PC-9 (cell line): ENCODE results near the gene CHST3.

Experiments used
- CTCF ChIP-seq: fragments of 200-600 bp; sonication (generic); conservative IDR thresholded peaks from 2 replicates; pipeline ENCODE4 v1.6.1; 2017; ENCODE audit warnings: mixed run types, antibody characterized with exemption, mild to moderate bottlenecking, moderate library complexity
- EZH2 ChIP-seq: fragments of 200-600 bp; sonication (generic); IDR thresholded peaks from 2 replicates; pipeline ENCODE4 v1.8.0; 2017; ENCODE audit warnings: antibody characterized with exemption, low read depth

- TF ChIP-seq CTCF (no peak), EZH2 (no peak)
Observed at GRCh38 chr10:72011976-72012512, 47.8 kb downstream of the CHST3 start.
